HG03159 (cell line): Measurements from ENCODE around the gene POC1B.
"Not testable (repeated sequence)": the region's sequence is repeated elsewhere in the genome, so short reads cannot be mapped to it uniquely, and the experiment has no call there.

Experiments
- ATAC-seq: cut with Tn5 transposase; IDR thresholded peaks from one replicate; pipeline ENCODE4 v1.9.1; 2021; ENCODE audit warnings: mild to moderate bottlenecking, moderate library complexity; ENCODE audit not compliant: unreplicated experiment

Gene POC1B

DNA sequence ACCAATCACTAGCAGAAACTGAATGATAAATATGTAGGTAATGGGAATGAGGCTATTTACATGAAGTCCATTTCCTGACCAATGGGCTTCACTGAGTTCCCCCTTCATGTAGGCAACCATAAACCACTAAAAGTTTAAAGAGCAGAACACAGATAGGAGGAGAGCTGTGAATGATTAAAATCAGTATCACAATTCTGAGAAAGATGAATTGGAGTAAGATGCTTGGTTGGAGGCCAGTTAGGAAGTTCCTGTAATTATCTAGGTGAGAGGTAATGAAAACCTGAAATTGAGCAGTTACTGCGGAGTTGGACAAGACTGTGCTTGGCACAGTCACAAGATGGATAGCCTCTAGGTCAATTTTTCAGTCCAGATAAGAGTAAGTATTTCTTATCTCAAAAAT is 57.8 kb downstream of the POC1B start:
- ATAC-seq = no peak

GRCh38 chr12:89464974-89465592 is 60.8 kb downstream of the POC1B start:
- ATAC-seq = no peak

DNA sequence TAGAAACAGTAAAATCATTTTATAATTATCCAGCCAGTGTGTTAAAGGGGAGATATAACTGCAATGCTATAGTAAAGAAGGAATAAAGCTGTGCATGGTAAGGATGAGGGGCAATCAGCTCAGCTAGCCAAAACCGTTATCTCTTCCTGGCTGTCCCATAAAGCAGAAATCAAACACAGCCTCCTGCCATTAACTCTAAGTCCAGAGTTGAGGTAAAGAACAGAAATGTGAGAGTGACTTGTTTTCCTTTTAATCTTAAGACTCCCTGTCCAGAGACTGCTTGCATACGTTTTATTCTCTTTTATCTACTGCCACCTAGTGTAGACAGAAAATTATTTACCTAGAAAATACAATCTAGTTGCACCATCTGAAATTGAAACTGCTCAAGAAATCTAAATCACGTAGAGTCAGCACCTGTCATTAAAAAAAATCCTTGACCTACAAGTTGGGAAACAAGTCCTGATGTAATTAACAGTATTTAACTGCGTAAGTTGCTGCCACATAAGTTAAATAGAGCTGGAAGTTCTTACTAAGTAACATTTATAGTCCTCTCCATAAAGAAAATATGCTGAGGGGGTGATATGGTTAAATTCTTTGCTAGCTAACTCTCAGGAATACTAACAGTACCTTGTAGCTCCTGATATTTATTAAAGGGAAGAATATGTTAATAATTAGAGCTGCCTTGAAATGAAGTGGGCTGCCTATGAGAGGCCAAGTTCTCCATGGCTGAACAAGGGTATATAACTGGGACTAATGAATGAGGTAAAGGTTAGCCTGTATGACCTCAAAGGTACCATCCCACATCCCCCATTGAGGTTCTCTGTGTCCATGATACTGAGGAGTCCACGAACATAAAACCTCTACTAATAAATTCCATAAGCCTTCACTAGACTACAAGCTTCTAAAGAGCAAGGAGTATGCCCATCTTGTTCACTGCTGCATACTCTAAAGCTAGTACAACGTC is 63.9 kb downstream of the POC1B start:
- peak; percentile 93 for ATAC-seq

DNA sequence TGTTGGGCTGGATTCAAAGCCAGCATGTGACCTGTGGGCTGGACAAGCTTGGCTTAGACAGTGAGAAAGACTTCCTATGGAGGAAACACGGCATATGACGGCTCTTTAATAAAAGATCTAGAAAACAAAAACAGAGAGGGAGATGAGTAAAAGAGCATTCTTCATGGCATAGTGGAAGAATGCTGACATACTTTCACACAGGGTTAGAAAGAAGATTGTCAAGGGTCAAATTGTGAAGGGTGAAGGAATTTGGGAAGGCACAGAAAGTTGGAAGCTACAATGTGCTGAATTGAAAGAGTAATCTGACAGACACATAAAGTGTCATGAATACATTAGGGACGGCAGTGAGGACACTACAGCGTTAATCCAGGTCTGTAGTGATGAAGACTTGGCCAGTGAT is 64.7 kb downstream of the POC1B start:
- no peak for ATAC-seq

DNA sequence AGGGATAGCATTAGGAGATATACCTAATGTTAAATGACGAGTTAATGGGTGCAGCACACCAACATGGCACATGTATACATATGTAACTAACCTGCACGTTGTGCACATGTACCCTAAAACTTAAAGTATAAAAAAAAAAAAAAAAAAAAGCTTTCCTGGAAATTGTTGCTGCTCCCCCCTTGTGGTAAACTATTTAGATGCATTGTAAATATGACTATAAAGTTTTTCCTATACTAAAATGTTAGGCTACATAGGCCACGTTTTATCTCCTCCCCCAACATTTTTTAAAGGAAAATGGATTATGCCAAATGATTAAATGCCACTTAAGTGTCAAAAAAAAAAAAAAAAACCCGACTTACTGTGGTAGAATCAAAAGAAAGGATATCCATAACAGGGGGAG is 66.6 kb downstream of the POC1B start:
- ATAC-seq = not testable (repeated sequence)

GRCh38 chr12:89456565-89456964 is 69.3 kb downstream of the POC1B start:
- no peak for ATAC-seq

DNA sequence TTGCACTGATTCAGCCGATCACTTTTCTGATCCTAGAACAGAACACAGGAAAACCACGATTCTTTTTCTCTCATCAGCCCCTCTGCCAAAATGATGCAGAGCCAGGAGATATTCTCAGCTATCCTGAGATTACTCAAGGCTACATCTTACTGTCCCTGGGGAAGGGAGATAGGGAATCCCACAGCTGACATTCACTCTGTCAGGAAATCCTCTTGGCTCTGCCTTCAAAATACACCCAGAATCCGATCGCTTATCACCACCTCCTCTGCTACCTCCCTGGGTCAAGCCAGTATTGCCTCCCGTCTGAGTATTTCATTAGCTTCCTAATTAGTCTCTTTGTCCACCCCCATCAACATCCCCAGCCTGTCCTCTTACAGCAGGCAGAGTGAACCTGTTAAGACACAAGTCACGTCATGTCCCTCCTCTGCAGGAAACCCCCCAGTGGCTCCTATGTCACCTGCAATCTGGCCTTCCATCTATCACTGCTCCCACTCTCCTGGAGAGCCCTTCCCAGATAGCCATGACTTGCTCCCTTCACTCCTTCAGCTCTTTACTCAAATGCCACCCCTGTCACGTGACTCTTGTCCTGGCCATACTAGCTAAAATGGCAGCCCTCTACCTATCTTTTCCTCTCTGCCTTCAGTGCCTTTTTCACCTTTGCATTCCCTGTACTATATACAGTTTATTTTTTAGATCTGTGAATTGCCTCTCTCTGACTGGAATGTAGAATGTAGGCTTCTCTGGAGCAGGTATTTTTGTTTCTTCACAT is 71.6 kb downstream of the POC1B start:
- no peak for ATAC-seq

DNA sequence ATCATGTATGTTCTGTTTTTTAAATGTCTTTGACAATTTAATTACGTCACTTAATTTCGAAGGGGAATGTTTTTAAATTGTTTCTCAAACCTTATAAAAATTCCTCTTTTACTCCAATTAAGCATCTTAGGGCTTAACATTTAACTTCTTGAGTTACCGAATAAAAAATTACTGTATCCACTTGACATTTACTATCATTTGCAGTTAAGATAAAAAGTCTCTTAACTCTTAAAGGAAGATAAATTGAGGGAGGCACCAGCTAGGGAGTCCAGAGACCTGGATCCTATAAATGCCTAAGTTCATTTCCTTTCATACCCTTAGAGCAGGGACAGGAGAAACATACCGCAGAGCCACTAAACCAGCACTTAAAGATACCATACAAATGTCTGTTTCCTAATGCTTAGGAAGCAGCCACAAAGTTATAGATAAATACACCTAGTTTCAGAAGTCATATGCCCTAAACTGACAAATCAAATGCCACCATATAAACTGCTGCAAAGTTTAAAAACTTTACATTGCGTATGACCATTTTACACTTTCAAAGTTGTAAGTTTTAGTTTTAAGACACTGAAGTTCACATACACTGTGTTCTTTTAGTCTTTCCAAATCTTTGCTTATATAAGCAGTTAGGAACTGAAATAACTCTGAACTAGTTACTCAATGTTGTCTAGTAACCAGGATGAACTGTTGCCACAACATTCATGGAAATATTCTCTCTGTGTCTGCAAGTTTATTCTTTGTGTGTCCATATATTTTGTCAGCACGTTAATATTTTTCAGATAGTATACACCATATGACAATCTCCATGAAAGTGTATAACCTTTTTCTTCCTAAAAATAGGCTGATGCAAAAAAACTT is 72.5 kb downstream of the POC1B start:
- no peak for ATAC-seq

- ATAC-seq = no peak
These were observed 74.0 kb downstream of the POC1B start for GRCh38 chr12:89451841-89452251.

- no peak for ATAC-seq
These were observed 74.9 kb downstream of the POC1B start for GRCh38 chr12:89450907-89451306.

DNA sequence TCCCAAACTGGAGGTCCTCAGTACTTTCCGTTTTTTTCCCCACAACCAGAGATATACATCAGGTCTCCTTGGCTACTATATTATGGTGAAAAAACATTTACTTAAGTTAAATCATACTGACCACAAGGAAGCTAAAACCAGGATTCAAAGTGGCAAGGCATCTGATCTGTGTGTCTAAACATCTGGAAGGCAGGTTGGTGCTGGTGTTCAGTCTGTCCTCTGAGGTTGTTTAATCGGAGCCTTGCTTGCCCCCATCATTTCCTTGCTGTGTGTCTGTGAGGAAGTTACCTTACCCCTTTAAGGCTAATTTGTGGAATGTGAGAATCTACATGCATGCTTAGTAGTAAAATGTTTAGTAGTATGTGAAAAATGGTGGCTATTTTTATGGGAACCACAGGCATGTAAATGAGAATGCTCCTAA is 76.9 kb downstream of the POC1B start:
- ATAC-seq = no peak

DNA sequence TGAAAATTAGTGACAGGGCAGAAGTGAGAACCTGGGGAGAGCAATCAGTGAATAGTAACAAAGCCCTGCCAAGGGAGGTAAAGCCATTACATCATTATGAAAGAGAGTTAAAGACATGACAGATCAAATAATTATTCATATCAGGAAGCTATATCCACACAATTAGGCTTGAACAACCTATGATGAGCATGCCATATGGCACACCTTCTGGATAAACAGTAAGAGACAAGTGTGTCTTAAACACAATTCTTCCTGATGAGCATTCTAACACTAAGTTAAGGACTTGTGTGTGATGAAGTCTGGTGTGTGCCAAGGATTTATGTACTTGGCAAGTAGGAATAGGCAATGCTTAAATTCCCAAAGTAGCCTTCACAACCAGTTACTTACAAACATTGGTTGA is 77.3 kb downstream of the POC1B start:
- no peak for ATAC-seq

DNA sequence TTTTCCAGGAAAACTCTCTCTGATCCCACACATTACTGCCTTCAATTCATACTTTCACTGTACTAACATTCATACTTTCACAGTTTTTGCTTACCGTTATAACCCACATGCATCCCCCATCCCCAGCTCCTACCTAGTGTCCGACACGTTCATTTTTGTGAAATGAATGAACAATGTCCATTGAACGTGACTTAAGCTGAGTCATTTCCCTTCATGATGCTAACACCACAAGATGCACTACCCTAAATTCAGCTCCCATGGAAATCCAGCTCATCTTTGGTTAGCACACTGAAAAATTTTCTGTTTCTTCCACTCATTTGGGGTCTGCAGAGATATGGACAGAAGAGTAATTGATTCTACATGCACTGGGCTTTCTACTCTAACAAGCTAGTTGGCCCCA is 85.9 kb downstream of the POC1B start:
- ATAC-seq = no peak

- no peak for ATAC-seq
These were observed 88.6 kb downstream of the POC1B start for GRCh38 chr12:89437231-89437630.

DNA sequence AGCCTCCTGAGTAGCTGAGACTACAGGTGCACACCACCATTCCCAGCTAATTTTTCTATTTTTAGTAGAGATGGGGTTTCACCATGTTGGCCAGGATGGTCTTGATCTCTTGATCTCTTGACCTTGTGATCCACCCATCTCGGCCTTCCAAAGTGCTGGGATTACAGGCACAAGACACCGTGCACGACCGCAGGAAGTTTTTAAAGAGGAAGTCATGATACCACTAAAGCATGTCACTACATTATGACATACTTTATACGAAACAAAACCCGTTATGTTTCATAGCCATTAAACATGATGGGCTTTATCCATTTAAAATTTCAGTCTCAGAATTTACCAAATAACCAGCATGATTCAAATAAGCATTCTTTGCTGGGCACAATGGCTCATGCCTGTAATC is 89.8 kb downstream of the POC1B start:
- ATAC-seq = no peak

DNA sequence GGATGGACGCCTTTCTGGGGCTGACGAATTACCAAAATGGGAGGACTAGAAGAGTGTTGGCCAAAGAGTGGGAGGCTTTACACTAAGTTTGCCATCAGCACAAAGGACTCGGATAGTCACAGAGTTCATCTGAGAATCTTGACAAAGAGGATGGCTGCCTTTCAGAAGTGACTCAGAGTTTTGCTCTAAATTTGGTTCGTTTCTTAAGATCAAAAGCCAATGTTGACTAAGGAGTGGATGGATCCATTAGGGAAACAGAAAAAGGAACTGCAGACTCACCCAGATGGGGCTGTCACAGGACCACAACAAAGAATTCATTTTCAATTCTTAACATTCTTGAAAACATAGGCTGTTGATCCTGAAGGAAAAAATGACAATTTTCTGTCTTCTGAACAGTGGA is 92.2 kb downstream of the POC1B start:
- ATAC-seq = no peak

GRCh38 chr12:89432396-89432795 is 93.5 kb downstream of the POC1B start:
- no peak for ATAC-seq

DNA sequence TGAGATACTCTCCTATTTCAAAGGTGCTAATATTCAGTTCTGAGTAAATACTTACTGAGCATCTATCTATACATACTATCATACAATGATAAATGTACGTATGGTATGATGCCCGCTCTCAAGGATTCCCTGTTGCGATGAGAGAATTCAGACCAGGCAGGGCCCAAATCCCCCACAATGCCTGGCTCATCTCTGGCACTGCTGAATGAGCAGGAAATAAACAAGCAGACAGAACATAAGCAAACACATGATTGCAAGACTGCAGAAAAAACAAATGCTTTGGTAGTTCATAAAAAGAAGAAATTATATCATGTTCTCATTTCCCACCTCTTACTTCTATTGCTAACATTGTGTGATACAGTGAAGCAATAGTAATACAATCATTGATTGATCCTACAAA is 96.3 kb downstream of the POC1B start:
- ATAC-seq = no peak

- peak; percentile 97 for ATAC-seq
These were observed 98.2 kb downstream of the POC1B start for GRCh38 chr12:89427508-89428156.

- ATAC-seq = no peak
These were observed 101.0 kb downstream of the POC1B start for GRCh38 chr12:89424846-89425245.
